Measurements from ENCODE around the gene TRMT112.

Gene TRMT112

DNA sequence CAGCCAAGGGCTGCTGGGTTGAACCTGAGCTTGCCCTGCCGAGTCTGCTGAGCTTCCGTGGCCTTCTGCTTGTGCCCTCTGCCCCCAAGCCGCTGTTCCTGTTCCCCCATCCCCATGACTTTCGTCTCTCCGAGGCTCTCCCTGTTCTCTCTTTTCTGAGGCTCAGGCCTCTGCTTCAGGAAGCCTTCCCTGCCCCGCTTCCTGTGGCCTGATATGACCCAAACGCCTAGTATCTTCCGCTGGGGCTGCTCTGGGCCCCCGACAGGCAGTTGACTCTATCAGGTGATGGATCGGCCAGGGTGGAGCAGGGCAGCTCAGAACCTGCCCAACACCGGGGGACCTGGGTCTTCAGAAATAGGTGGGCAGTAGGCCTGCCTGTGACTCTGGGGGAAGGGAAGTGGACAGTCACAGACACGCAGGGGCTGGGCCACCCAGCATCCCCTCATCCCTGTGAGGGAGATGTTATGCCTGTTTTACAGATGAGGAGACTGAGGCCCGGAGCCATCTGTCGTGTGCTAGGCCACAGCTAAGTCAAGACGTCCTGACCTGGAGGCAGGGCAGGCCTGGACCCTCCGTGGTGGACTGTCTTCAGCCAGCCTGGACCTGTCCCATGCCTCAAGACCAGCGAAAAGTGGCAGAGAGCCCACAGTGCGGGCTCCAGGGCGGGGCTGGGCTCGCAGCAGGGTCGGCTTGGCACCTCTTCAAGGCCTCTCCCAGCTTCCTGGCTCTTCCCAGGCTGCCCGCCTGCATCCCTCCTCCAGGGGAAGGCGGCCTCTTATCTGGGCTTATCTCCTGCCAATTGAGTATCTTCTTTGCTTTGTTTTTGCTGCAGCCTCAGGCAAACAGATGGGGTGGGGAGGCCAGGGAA lies 49.1 kb downstream of the TRMT112 start:
- peak overlapping the region; percentile 98 for H3K27ac ChIP-seq
- H3K4me3 ChIP-seq (ENCODE audit: low read depth in 1 of 2, low read length in 1 of 2): peak overlapping the region; percentile 96 to 99
- H3K27me3 ChIP-seq: no peaks in the 10 kb centered on the region
- H3K36me3 ChIP-seq: peaks cover 33% of the 10 kb centered on the region
- H3K4me1 ChIP-seq (ENCODE audit: control insufficient read depth in 1 of 2, insufficient read depth in 1 of 2, low read depth in 1 of 2, low read length in 1 of 2): peaks cover 36% of the 10 kb centered on the region in 2 experiments
- TF ChIP-seq, protein P1, sequence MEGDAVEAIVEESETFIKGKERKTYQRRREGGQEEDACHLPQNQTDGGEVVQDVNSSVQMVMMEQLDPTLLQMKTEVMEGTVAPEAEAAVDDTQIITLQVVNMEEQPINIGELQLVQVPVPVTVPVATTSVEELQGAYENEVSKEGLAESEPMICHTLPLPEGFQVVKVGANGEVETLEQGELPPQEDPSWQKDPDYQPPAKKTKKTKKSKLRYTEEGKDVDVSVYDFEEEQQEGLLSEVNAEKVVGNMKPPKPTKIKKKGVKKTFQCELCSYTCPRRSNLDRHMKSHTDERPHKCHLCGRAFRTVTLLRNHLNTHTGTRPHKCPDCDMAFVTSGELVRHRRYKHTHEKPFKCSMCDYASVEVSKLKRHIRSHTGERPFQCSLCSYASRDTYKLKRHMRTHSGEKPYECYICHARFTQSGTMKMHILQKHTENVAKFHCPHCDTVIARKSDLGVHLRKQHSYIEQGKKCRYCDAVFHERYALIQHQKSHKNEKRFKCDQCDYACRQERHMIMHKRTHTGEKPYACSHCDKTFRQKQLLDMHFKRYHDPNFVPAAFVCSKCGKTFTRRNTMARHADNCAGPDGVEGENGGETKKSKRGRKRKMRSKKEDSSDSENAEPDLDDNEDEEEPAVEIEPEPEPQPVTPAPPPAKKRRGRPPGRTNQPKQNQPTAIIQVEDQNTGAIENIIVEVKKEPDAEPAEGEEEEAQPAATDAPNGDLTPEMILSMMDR (IDR thresholded peaks at IDR 0.05): no peak
- no peaks in the 10 kb centered on the region for H3K9me3 ChIP-seq

DNA sequence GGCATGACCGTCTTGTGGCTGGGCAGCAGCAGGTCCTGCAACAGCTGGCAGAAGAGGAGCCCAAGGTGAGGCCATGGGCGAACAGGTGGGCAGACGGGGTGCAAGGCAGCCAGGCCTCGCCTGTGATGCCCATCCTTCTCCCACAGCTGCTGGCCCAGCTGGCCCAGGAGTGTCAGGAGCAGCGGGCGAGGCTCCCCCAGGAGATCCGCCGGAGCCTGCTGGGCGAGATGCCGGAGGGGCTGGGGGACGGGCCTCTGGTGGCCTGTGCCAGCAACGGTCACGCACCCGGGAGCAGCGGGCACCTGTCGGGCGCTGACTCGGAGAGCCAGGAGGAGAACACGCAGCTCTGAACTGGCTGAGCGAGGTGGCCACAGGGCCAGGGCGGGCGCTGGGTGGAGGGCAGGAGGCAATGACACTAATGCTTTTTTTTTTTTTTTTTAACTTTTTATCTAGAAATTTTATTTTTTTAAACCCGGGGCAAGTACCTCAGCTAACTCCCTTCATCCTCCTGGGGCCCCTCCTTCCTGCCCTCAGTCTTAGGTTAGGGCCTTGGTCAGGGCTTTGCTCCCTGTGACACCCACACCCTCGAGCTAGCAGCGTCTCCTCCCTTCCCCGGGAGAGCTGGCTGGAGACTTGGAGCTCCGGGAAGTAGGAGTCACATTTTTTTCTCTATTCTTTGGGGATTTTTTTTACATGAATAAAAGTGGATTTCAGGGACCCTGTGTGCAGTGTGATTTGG lies 50.0 kb downstream of the TRMT112 start:
- TF ChIP-seq, protein P1 (IDR thresholded peaks at IDR 0.05): no peak
- no peaks in the 10 kb centered on the region for H3K9me3 ChIP-seq
- peak overlapping the region; percentile 98 for H3K27ac ChIP-seq
- no peaks in the 10 kb centered on the region for H3K27me3 ChIP-seq
- H3K4me3 ChIP-seq (ENCODE audit: low read depth in 1 of 2, low read length in 1 of 2): peak overlapping the region in 1 of 2 experiments; percentile 99
- H3K36me3 ChIP-seq: peaks cover 42% of the 10 kb centered on the region
- peaks cover 36% of the 10 kb centered on the region in 2 experiments for H3K4me1 ChIP-seq (ENCODE audit: control insufficient read depth in 1 of 2, insufficient read depth in 1 of 2, low read depth in 1 of 2, low read length in 1 of 2)

Measured in neutrophil (primary cell).